Mucosa of descending colon (tissue), 3 donors: ENCODE results near the gene CX3CL1. TPM values are rescaled to one million over a fixed set of nuclear protein-coding genes. Genes with fewer than 3 reads are reported as not detected.

ENCODE experiments used
- ATAC-seq: fragments of 200-7000 bp; cut with Tn5 transposase; one replicate; pipeline ENCODE4 v1.9.1; 2020; ENCODE audit warnings: mild to moderate bottlenecking, moderate library complexity
- DNase-seq, 3 donors: peaks; one replicate each; pipeline ENCODE4 v3.0.0-alpha.2; 2020
- H3K36me3 ChIP-seq: fragments of 200-600 bp; one replicate; pipeline ENCODE4 v1.8.0; 2021; ENCODE audit warnings: low read depth, mild to moderate bottlenecking
- H3K4me1 ChIP-seq: fragments of 200-600 bp; one replicate; pipeline ENCODE4 v1.8.0; 2021; ENCODE audit warnings: low read depth, mild to moderate bottlenecking
- H3K4me3 ChIP-seq: fragments of 200-600 bp; one replicate; pipeline ENCODE4 v1.8.0; 2021; ENCODE audit warnings: mild to moderate bottlenecking
- H3K9me3 ChIP-seq: fragments of 200-600 bp; one replicate; pipeline ENCODE4 v1.8.0; 2021; ENCODE audit warnings: mild to moderate bottlenecking
- CTCF ChIP-seq: fragments of 200-600 bp; IDR thresholded peaks from one replicate; pipeline ENCODE4 v1.8.0; 2022; ENCODE audit warnings: antibody characterized with exemption, mild to moderate bottlenecking
- intact Hi-C, 2 donors: fragments of 100-400 bp; cut with DNase I in 1 of 2; cut with micrococcal nuclease in 1 of 2; formaldehyde crosslinking; loops; one replicate each; pipeline versions ENCODE4 v1.11.0 to v1.11.1; 2022; cut with DNase I, micrococcal nuclease
- total RNA-seq, 3 donors: library from RNA; stranded (reverse); fragmentation: NEBNext Ultra II Directional in 2 of 3; extraction: Animal tissue kit (Norgen Biotek cat#: 25700) in 2 of 3; gene quantifications; one replicate each; pipeline versions ENCODE4 v1.2.1 to v1.2.4, GENCODE V29; 2021 to 2023
- donor health status: DM: no; HTN: no; CAD: no; lungs with moderate emphysema.
- donor health status: DM: no; HTN: no; CAD: no.
- donor health status: DM: no; HTN: yes; CAD: no.

CX3CL1 gene
- total RNA-seq, 3 donors from 2014 or later = 2.6 to 10.5 (median 3.5) TPM

GRCh38 chr16:57387598-57388354 is 15.5 kb downstream of the CX3CL1 start:
- TF ChIP-seq CTCF = no peak
- peaks cover 12% of the 10 kb centered on the region for H3K4me1 ChIP-seq
- DNase-seq (no peak), ATAC-seq (peak; percentile 28)
- H3K36me3 ChIP-seq = no peaks in the 10 kb centered on the region
- no peak overlapping the region for H3K4me3 ChIP-seq
- no peaks in the 10 kb centered on the region for H3K9me3 ChIP-seq
- intact Hi-C loops = no loop called here

GRCh38 chr16:57388359-57389086 is 16.2 kb downstream of the CX3CL1 start:
- intact Hi-C loops = no loop called here
- DNase-seq = peak in 1 of 3 donors; percentile 38
- Histone ChIP-seq H3K36me3 (no peaks in the 10 kb centered on the region), H3K9me3 (no peaks in the 10 kb centered on the region), H3K4me1 (peaks cover 12% of the 10 kb centered on the region), H3K4me3 (no peak overlapping the region)
- peak; percentile 74 for ATAC-seq
- no peak for TF ChIP-seq CTCF

GRCh38 chr16:57389087-57389468 is 16.8 kb downstream of the CX3CL1 start:
- no peak for ATAC-seq
- H3K9me3 ChIP-seq = no peaks in the 10 kb centered on the region
- intact Hi-C loops = no loop called here
- H3K4me3 ChIP-seq = no peak overlapping the region
- no peak for DNase-seq
- H3K4me1 ChIP-seq = peaks cover 7% of the 10 kb centered on the region
- no peaks in the 10 kb centered on the region for H3K36me3 ChIP-seq
- no peak for TF ChIP-seq CTCF

- no peak for TF ChIP-seq CTCF
- ATAC-seq (no peak), DNase-seq (no peak)
- no peaks in the 10 kb centered on the region for H3K4me1 ChIP-seq
- H3K4me3 ChIP-seq = no peak overlapping the region
- H3K9me3 ChIP-seq = no peaks in the 10 kb centered on the region
- intact Hi-C loops = no loop called here
- no peaks in the 10 kb centered on the region for H3K36me3 ChIP-seq
Measured at GRCh38 chr16:57390636-57391295, 18.5 kb downstream of the CX3CL1 start.

- intact Hi-C loops = no loop called here
- no peak for ATAC-seq
- DNase-seq = no peak
- TF ChIP-seq CTCF = no peak
- H3K4me3 ChIP-seq = no peak overlapping the region
- no peaks in the 10 kb centered on the region for H3K36me3 ChIP-seq
- H3K9me3 ChIP-seq = no peaks in the 10 kb centered on the region
- H3K4me1 ChIP-seq = no peaks in the 10 kb centered on the region
Measured at GRCh38 chr16:57391300-57391699, 19.0 kb downstream of the CX3CL1 start.
